IPS-NIHi11 (cell line): ENCODE results near the gene ATG3.
"Not testable (repeated sequence)": the region's sequence is repeated elsewhere in the genome, so short reads cannot be mapped to it uniquely, and the experiment has no call there.

Experiments
- DNase-seq: peaks from one replicate; pipeline ENCODE4 v3.0.0; 2012; ENCODE audit warnings: mixed read lengths, low spot score

The ATG3 gene

GRCh38 chr3:112561734-112562529, at the start of gene ATG3, which contains the start of gene SLC35A5:
TSS of gene ATG3 (minus strand) at chr3:112561962. CDS start at chr3:112561528, 434 bp downstream.
TSS of gene SLC35A5 (plus strand) at chr3:112562045. CDS start at chr3:112563404, 1,359 bp downstream.
- DNase-seq: peak; percentile 92

GRCh38 chr3:112610121-112610520, 48.4 kb upstream of the ATG3 start:
- DNase-seq: no peak

GRCh38 chr3:112607863-112608262, 46.1 kb upstream of the ATG3 start:
- no peak for DNase-seq

GRCh38 chr3:112606098-112606497, 44.3 kb upstream of the ATG3 start:
- DNase-seq: no peak

GRCh38 chr3:112605285-112605684, 43.5 kb upstream of the ATG3 start:
- DNase-seq: no peak

DNA sequence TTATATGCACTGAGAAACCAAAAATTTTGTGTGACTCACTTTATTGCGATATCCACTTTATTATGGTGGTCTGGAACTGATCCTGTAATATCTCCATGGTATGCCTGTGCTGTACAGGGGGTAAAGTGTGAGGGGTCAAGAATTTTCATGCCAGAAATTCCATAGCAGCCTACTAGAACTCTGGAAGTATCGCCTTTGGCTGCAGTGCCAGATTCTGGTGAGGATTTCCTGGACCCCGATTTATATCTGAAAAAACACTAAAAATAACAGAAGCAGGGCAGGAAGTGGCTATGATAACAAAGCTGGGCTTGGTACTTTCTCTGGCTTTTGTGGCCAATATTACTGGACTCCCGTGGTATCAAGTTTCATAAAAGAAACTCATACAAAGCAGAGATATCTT, 42.8 kb upstream of the ATG3 start:
- no peak for DNase-seq

- DNase-seq: no peak
Observed at GRCh38 chr3:112602217-112602838, 40.6 kb upstream of the ATG3 start.

- DNase-seq: no peak
Observed at GRCh38 chr3:112598731-112599130, 37.0 kb upstream of the ATG3 start.

GRCh38 chr3:112597945-112598344, 36.2 kb upstream of the ATG3 start:
- DNase-seq: no peak

DNA sequence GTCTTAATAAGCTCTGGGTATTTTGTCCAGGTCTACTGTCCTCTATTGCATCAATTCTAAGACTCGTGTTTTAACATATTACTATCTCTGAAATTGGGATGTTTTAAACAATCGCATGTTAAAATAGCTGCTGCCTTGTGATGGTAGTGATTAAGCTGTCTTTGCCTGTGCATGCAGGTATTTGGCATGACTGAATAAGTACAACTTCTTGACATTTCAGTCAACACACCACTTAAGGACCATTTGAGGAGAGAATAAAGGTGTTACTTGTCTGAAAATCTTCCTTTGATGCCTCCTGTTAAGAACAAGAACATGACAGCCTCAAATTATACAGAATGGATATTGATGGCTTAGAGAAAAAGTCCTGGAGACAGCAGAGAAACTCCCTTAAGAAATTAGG, 33.1 kb upstream of the ATG3 start:
- DNase-seq: no peak

DNA sequence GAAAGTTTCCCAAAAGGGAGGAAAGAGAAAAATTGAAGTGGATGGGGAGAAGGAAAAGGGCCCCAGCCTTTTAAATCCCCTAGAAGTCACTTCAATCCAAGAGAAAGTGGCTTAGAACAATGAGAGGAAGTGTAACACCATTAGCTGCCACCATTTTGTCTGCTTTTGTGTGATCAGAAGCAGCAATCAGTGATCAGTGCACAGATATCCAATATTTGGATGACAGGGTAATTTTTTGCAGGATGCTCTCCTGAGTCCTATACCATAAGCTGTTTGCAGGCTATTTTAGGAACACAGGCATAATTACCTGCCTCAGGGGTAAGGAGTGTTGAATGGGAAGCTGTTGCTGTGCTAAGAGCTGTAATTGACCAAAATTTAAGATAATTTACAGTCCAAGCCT, 31.5 kb upstream of the ATG3 start:
- no peak for DNase-seq

- DNase-seq: no peak
Observed at GRCh38 chr3:112587336-112587735, 25.6 kb upstream of the ATG3 start.

DNA sequence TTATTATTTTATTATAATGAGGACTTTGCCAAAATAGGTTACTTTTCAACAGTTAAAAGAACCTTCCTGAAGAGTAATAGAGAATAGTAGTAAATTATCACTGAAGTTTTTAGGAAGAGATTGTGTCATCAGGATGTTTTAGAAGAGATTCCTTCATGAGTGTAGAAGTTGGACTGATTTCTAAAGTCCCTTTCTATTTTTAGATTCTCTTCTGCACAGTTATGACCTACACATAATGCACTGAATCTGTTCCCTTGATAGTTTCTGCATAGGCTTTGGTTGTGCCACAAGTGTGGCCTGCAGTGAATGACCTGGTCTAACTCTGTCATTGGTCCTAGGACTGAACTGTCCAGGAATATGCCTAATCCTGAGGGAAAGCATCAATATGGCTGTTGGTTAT, 24.0 kb upstream of the ATG3 start:
- no peak for DNase-seq

DNA sequence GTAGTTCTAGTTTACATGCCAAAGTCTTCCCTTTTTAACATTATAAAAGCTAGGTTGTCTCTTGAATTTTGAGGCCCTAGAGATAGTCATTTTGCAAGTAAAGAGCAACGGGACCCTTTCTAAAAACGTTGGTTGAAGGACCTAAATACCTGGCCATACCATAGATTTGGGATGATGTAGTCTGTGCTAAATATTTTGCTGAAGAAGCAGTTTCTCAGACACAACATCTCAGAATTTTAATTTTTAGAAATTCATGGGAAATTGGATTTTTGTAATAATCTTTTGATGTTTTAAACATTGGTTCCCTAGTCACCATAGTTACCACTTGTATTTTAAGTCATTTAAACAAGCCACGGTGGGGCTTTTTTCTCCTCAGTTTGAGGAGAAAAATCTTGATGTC, 21.3 kb upstream of the ATG3 start:
- DNase-seq: no peak

DNA sequence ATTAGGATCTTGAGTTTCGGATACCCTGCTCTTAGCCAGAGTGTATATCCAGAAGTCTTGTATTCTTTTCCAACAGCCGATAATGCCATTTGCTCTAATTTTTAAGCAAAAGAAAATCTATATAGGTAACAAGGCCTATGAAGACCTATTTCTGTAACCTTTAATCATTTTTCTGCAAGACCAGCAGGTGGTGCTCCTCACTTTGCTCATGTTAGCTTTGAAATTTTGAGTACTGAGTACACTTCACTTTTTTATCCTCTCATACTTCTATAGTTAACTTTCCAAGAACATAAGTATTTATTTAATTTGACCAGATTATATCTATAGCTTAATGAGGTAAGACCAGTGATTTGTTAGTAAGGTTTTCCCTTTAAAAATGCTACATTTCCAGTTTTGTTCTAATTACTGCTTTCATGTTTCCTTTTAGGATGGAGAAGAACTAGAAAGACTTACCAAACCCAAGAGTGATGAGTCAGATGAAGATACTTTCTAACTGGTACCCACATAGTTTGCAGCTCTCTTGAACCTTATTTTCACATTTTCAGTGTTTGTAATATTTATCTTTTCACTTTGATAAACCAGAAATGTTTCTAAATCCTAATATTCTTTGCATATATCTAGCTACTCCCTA, 20.6 kb upstream of the ATG3 start:
- no peak for DNase-seq

GRCh38 chr3:112579697-112580096, 17.9 kb upstream of the ATG3 start:
- DNase-seq: no peak

DNA sequence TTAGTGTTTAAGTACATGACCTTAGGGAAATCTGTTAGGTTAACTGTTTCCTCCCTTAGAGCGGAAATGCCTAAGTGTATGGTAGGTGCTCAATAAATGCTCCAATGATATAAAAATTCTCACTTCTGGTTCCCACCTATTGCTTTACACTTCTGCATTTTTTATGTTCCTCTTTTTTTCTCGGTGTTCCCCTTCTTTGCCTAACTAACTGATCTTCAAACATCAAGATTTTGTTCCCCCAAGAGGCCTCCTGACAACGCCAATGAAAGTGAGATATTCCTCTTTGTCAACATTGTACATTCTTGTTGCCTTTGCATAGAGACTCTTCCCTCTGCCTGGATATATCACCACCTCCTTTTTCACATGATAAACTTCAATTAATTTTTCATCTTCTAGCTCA, 17.5 kb upstream of the ATG3 start:
- no peak for DNase-seq

- no peak for DNase-seq
Observed at GRCh38 chr3:112572701-112573100, 10.9 kb upstream of the ATG3 start.

DNA sequence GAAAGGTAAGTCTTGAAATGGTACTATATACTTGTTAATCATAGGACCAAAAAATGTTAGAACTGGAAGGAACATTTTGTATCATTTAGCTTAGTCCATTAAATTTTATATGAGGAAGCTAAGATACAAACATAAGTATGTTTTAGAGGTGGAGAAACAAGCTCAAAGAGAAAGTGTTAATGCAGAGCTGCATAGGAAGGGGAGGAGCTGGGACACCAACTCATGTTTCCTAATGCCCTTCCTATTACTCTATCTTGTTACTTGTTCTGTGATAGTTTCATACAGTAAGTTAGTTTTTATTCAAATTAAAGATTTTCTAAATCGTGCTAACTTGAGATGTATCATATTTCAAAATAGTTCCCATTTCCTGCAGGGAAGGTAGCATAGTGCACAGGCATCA, 7.5 kb upstream of the ATG3 start:
- DNase-seq: no peak

GRCh38 chr3:112568642-112569041, 6.9 kb upstream of the ATG3 start:
- DNase-seq: no peak

DNA sequence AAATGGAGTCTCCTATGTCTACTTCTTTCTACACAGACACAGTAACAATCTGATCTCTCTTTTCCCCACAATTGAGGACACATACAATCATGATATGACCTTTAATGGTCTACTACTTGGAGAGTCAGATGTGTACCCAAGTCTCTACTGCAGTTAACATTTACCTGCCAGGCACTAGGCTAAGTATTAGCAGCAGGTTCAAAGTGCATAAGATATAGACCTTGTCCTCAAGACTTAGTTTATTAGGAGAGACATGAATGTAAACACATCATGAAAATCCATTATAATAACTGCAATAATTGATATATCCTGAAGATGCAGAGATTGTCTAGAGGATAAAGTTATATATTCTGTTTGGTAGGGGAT, 3.2 kb upstream of the ATG3 start:
- DNase-seq: no peak

DNA sequence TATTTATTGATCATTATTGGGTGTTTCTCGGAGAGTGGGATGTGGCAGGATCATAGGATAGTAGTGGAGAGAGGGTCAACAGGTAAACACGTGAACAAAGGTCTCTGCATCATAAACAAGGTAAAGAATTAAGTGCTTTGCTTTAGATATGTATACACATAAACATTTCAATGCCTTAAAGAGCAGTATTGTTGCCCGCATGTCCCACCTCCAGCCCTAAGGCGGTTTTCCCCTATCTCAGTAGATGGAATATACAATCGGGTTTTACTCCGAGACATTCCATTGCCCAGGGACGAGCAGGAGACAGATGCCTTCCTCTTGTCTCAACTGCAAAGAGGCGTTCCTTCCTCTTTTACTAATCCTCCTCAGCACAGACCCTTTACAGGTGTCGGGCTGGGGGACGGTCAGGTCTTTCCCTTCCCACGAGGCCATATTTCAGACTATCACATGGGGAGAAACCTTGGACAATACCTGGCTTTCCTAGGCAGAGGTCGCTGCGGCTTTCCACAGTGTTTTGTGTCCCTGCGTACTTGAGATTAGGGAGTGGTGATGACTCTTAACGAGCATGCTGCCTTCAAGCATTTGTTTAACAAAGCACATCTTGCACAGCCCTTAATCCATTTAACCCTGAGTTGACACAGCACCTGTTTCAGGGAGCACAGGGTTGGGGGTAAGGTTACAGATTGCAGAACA, 2.6 kb upstream of the ATG3 start:
- DNase-seq: not testable (repeated sequence)

DNA sequence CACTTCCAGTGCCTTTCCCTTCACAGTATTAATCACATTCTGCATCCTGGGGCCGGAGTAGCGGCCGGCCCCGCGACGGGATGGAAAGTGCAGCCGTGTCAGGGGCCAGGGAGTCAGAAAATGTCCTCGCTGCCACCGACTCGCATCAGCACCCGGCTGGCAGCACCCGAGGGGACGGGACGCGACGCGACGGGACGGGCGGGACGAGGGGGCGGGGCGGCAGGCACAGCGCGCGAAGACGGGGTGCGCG, 353 bp downstream of the ATG3 start:
- no peak for DNase-seq
